Liver (tissue), 9 donors: ENCODE measurements around the gene ASAP2. TPM values are rescaled to one million over a fixed set of nuclear protein-coding genes. Genes with fewer than 3 reads are reported as not detected.

ENCODE experiments used
- DNase-seq: peaks from one replicate; pipeline ENCODE4 v3.0.0-alpha.2; 2017; ENCODE audit warnings: low spot score
- H3K27ac ChIP-seq, 2 donors: one replicate each; pipeline ENCODE4 v1.7.0; 2013; ENCODE audit warnings: inconsistent platforms in 2 of 2, low read length in 2 of 2, control low read depth in 1 of 2, low read depth in 1 of 2, mild to moderate bottlenecking in 1 of 2
- H3K27me3 ChIP-seq, 4 donors: one replicate each; pipeline versions ENCODE4 v1.6.1 to v1.7.0; 2013; ENCODE audit warnings: low read length in 3 of 4, inconsistent platforms in 1 of 4, mild to moderate bottlenecking in 1 of 4, moderate library complexity in 1 of 4; ENCODE audit not compliant: control insufficient read depth in 4 of 4, insufficient read depth in 4 of 4
- H3K36me3 ChIP-seq, 4 donors: one replicate each; pipeline versions ENCODE4 v1.6.1 to v1.7.0; 2013; ENCODE audit warnings: low read length in 3 of 4, mild to moderate bottlenecking in 3 of 4, low read depth in 1 of 4, moderate library complexity in 1 of 4; ENCODE audit not compliant: control insufficient read depth in 4 of 4, insufficient read depth in 3 of 4
- H3K4me1 ChIP-seq, 4 donors: one replicate each; pipeline versions ENCODE4 v1.6.1 to v1.7.0; 2013; ENCODE audit warnings: low read length in 3 of 4, mild to moderate bottlenecking in 3 of 4, moderate library complexity in 1 of 4; ENCODE audit not compliant: control insufficient read depth in 4 of 4, insufficient read depth in 4 of 4
- H3K4me3 ChIP-seq, 3 donors: one replicate each; pipeline versions ENCODE4 v1.6.1 to v1.7.0; 2013; ENCODE audit warnings: low read length in 3 of 3, control low read depth in 1 of 3, low read depth in 1 of 3, mild to moderate bottlenecking in 1 of 3
- H3K9ac ChIP-seq, 2 donors: one replicate each; pipeline ENCODE4 v1.7.0; 2013; ENCODE audit warnings: low read length in 2 of 2, mild to moderate bottlenecking in 2 of 2, moderate library complexity in 2 of 2, control low read depth in 1 of 2, low read depth in 1 of 2
- H3K9me3 ChIP-seq, 4 donors: one replicate each; pipeline versions ENCODE4 v1.6.1 to v1.7.0; 2013; ENCODE audit warnings: low read length in 3 of 4; ENCODE audit not compliant: control insufficient read depth in 4 of 4
- ATF3 ChIP-seq: IDR thresholded peaks from 2 replicates; pipeline ENCODE4 v1.6.1; 2016; ENCODE audit warnings: antibody characterized with exemption
- FOXA1 ChIP-seq: IDR thresholded peaks from 2 replicates; pipeline ENCODE4 v1.6.1; 2016; ENCODE audit warnings: antibody characterized with exemption
- GABPA ChIP-seq, 2 donors: IDR thresholded peaks in 1 of 2; conservative IDR thresholded peaks in 1 of 2; 2 replicates each; pipeline ENCODE4 v1.6.1; 2016; ENCODE audit warnings: antibody characterized with exemption in 2 of 2, mild to moderate bottlenecking in 1 of 2, moderate library complexity in 1 of 2
- HNF4G ChIP-seq: IDR thresholded peaks from 2 replicates; pipeline ENCODE4 v1.6.1; 2016; ENCODE audit warnings: antibody characterized with exemption
- JUND ChIP-seq, 2 donors: IDR thresholded peaks; 2 replicates each; pipeline ENCODE4 v1.6.1; 2016; ENCODE audit warnings: antibody characterized with exemption in 2 of 2
- NR2F2 ChIP-seq: IDR thresholded peaks from 2 replicates; pipeline ENCODE4 v1.6.1; 2016; ENCODE audit warnings: antibody characterized with exemption
- RXRA ChIP-seq, 2 donors: IDR thresholded peaks; 2 replicates each; pipeline ENCODE4 v1.6.1; 2017 to 2018; ENCODE audit warnings: antibody characterized with exemption in 2 of 2, mild to moderate bottlenecking in 1 of 2
- SP1 ChIP-seq: IDR thresholded peaks from 2 replicates; pipeline ENCODE4 v1.6.1; 2018; ENCODE audit warnings: antibody characterized with exemption, mild to moderate bottlenecking
- YY1 ChIP-seq: IDR thresholded peaks from 2 replicates; pipeline ENCODE4 v1.6.1; 2016; ENCODE audit warnings: antibody characterized with exemption, mild to moderate bottlenecking
- ZBTB33 ChIP-seq: IDR thresholded peaks from 2 replicates; pipeline ENCODE4 v1.6.1; 2016; ENCODE audit warnings: antibody characterized with exemption
- WGBS: extraction: QIAGEN DNeasy Blood & Tissue Kit; methylation state at CpG from one replicate; pipeline ENCODE4 v1.1.7; 2013; 5-methylcytosine and 5-hydroxymethylcytosine counted together
- polyA plus RNA-seq, 2 donors: library from polyadenylated mRNA; stranded (reverse) in 1 of 2; unstranded in 1 of 2; fragments of 200-250 nt in 1 of 2; fragments of >200 nt in 1 of 2; fragmentation: Nextera tagmentation in 1 of 2; extraction: Ambion mirVana in 1 of 2; gene quantifications; one replicate each; pipeline versions ENCODE4 v1.2.1 to v1.2.3, GENCODE V29; 2013 to 2015
- total RNA-seq, 2 donors: library from RNA; depleted of rRNA; stranded (reverse); fragments of >200 nt; gene quantifications; one replicate each; pipeline ENCODE4 v1.2.3, GENCODE V29; 2014
- TF ChIP-seq, protein P1 (sequence below): IDR thresholded peaks from 2 replicates; pipeline ENCODE4 v1.6.1; 2016; ENCODE audit warnings: antibody characterized with exemption
- TF ChIP-seq, protein P2 (sequence below): IDR thresholded peaks from 2 replicates; pipeline ENCODE4 v1.6.1; 2016; ENCODE audit warnings: antibody characterized with exemption, mild to moderate bottlenecking
- donor health status: healthy.
- donor health status: healthy.
- donor health status: healthy.
- donor health status: healthy.
- donor health status: healthy.

Gene ASAP2
- total and polyA plus RNA-seq, 4 donors, result 0.36 to 5.9 (median 2.6) TPM

GRCh38 chr2:9232886-9233285 is 26.3 kb downstream of the ASAP2 start:
- TF ChIP-seq JUND (IDR thresholded peaks at IDR 0.05), result no peak
- TF ChIP-seq SP1, result no peak
- TF ChIP-seq RXRA (IDR thresholded peaks at IDR 0.05), result no peak
- no peak for TF ChIP-seq HNF4G
- TF ChIP-seq FOXA1, result no peak
- TF ChIP-seq, protein P1, sequence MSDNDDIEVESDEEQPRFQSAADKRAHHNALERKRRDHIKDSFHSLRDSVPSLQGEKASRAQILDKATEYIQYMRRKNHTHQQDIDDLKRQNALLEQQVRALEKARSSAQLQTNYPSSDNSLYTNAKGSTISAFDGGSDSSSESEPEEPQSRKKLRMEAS, result no peak
- TF ChIP-seq, protein P2, sequence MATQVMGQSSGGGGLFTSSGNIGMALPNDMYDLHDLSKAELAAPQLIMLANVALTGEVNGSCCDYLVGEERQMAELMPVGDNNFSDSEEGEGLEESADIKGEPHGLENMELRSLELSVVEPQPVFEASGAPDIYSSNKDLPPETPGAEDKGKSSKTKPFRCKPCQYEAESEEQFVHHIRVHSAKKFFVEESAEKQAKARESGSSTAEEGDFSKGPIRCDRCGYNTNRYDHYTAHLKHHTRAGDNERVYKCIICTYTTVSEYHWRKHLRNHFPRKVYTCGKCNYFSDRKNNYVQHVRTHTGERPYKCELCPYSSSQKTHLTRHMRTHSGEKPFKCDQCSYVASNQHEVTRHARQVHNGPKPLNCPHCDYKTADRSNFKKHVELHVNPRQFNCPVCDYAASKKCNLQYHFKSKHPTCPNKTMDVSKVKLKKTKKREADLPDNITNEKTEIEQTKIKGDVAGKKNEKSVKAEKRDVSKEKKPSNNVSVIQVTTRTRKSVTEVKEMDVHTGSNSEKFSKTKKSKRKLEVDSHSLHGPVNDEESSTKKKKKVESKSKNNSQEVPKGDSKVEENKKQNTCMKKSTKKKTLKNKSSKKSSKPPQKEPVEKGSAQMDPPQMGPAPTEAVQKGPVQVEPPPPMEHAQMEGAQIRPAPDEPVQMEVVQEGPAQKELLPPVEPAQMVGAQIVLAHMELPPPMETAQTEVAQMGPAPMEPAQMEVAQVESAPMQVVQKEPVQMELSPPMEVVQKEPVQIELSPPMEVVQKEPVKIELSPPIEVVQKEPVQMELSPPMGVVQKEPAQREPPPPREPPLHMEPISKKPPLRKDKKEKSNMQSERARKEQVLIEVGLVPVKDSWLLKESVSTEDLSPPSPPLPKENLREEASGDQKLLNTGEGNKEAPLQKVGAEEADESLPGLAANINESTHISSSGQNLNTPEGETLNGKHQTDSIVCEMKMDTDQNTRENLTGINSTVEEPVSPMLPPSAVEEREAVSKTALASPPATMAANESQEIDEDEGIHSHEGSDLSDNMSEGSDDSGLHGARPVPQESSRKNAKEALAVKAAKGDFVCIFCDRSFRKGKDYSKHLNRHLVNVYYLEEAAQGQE, result no peak
- no peak for TF ChIP-seq NR2F2
- TF ChIP-seq ATF3, result no peak
- no peak for TF ChIP-seq ZBTB33
- no peak for TF ChIP-seq YY1
- 81% methylated on average over 7 of the region's 7 CpGs for WGBS
- Histone ChIP-seq H3K27me3 (no peaks in the 10 kb centered on the region), H3K9ac (no peak overlapping the region), H3K4me3 (no peak overlapping the region), H3K27ac (no peak overlapping the region), H3K36me3 (no peaks in the 10 kb centered on the region), H3K4me1 (peaks cover 0 to 15% (median 5%) of the 10 kb centered on the region in 4 donors), H3K9me3 (no peaks in the 10 kb centered on the region)
- no peak for DNase-seq

- H3K9ac ChIP-seq, result no peak overlapping the region
Measured at GRCh38 chr2:9234680-9235146, 28.1 kb downstream of the ASAP2 start.

More at GRCh38 chr2:9234680-9235146, 28.1 kb downstream of the ASAP2 start:
- 79% methylated on average over 9 of the region's 9 CpGs for WGBS
- no peak for DNase-seq
- Histone ChIP-seq H3K4me3 (no peak overlapping the region), H3K9me3 (no peaks in the 10 kb centered on the region), H3K36me3 (no peaks in the 10 kb centered on the region), H3K27ac (peak overlapping the region in 1 of 2 donors; percentile 28), H3K4me1 (peaks cover 0 to 15% (median 5%) of the 10 kb centered on the region in 4 donors), H3K27me3 (no peaks in the 10 kb centered on the region)
- peak; percentile 15 to 20 for TF ChIP-seq JUND (IDR thresholded peaks at IDR 0.05)
- TF ChIP-seq GABPA (IDR thresholded peaks at IDR 0.05 in 1 of 2, conservative IDR thresholded peaks at IDR 0.05 in 1 of 2), result no peak
